Anterior cingulate cortex (tissue), 58 donors: Measurements from ENCODE around the gene FRY.
A peak's percentile ranks its signal among the peaks of the same experiment; 100 is the strongest.

Source experiments
- DNase-seq, 58 donors: peaks; one replicate each; lab custom pipeline; 2025; lab: John Stamatoyannopoulos, UW

The FRY gene

GRCh38 chr13:32121316-32121715 lies 89.7 kb downstream of the FRY start:
- DNase-seq, result no peak

GRCh38 chr13:32124743-32125142 lies 93.2 kb downstream of the FRY start:
- no peak for DNase-seq

DNA sequence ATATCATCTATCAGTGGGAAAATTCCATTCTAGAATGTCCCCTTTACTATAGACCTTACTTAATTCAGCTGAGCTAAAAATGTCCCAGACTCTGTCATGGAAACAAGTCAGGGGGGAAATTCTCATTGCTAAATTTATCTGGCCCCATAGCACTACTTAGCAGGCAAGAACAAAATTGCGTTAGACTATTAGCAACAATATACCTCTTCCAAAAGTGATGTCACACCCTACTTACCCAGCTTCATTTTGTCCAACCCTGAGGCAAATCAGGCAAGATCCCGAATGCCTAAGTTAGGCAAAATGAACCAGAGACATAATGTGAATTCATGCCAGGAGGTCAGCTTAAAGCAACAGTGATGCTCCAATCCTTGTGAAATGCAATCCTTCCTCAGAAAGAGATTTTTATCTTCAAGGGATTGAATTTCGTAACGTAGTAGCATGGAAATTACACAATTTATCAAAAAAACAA lies 93.7 kb downstream of the FRY start:
- no peak for DNase-seq

- no peak for DNase-seq
These were observed 94.2 kb downstream of the FRY start for GRCh38 chr13:32125751-32126150.

- no peak for DNase-seq
These were observed 94.7 kb downstream of the FRY start for GRCh38 chr13:32126278-32126677.

DNA sequence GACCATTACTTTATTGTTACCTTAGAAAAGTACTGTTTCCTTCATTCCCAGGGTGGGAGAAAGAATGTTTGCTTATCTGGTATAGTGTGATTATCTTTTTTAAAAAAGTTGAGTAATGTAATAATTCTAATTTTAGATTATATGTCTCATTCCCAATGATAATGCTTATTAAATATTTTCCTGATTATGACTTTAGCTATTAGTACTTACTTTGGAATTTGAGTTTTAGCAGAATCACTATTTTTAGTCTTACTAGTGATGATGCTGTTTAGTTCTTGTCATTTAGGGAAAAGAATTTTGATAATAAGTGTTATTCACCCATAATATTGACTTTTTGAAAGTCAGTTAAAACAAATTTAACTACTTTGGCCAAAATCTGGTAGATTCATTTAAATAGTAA lies 95.2 kb downstream of the FRY start:
- DNase-seq, result no peak

DNA sequence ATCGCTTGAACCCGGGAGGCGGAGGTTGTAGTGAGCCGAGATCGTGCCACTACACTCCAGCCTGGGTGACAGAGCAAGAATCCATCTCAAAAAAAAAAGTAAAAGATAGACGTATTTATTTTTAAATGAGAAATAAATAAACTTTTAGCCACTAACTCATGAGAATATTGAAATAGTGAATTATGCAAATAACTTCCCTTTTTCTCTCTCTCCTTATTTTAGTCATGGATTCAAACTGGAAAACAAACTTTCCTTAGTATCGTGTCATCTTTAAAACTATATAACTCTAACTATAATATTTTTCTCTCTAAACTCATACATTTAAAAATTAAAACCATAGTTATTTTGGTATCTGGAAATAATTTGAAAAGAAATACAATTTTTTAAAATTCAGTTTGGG lies 96.1 kb downstream of the FRY start:
- no peak for DNase-seq

DNA sequence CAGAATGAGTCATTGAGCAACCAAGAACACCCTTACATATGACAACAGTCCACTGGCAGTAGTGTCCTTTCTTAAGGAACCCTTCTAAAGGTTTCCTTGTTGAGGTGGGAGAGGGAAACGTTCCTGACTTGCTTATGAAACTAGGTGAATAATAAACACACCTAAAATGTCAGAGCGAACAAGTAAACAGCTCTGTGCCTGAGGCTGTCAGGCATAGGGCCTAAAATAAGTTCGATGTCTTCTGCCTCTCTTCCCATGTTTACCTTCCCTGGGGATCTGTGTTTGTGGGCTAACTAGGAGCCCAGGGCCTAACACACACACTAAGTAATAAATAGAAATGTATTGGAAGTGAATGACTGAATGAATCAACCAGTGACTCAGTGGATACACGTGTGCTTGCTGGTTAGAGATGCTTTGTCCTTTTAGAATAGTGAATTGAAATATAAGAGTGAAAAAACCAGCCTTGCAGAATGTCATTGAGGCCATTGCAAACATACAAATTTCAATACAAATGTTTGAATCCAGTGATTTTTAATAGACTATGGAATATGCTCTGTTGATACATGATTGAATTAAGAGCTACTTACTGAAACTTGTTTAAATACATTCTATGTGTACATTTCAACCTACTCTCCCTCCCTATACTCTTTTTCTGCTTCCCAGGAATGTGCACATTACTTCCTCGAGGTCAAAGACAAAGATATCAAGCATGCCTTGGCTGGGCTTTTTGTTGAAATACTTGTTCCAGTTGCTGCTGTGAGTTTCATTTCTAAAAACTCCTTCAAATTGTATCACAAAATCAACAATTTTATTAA lies 102.9 kb downstream of the FRY start:
- DNase-seq, result no peak

GRCh38 chr13:32135056-32135390 lies 103.4 kb downstream of the FRY start:
- DNase-seq, result no peak

- no peak for DNase-seq
These were observed 104.1 kb downstream of the FRY start for GRCh38 chr13:32135655-32136054.

DNA sequence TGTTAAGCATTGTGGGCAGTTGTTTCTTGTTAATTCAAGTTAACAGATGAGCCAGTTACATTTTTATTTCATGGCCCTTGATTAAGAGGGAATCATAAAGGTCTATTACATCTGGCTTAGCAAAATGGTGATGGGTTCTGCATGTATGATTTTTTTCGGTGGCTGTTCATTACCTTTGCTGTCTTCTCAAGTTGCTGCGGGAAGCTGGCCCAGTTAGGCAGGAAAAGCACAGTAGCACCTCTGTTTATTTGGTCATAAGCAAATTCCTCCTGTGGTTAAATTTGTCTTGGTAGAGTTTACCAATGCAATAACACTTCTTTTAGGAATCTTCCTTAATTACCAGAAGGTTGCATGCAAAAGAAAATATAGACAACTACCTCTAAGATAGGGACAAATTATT lies 104.5 kb downstream of the FRY start:
- DNase-seq, result no peak

DNA sequence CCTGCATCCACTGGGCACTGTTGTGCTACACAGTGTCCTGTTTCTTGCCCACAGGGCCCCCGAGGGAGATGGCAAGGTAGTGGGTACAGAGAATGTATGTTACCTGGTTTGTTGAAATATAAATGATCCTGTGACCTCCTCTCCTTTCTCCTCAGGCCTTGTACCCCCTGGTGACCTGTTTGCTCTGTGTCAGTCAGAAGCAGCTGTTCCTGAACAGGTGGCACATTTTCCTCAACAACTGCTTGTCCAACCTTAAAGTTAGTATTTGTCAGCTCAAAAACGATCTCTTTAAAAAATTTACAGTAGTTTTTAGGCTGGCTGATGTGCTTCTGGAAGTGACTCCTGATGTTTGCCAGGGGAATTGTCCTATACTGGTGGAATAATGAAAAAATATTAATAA lies 105.1 kb downstream of the FRY start:
- no peak for DNase-seq

GRCh38 chr13:32139251-32139650 lies 107.7 kb downstream of the FRY start:
- no peak for DNase-seq

DNA sequence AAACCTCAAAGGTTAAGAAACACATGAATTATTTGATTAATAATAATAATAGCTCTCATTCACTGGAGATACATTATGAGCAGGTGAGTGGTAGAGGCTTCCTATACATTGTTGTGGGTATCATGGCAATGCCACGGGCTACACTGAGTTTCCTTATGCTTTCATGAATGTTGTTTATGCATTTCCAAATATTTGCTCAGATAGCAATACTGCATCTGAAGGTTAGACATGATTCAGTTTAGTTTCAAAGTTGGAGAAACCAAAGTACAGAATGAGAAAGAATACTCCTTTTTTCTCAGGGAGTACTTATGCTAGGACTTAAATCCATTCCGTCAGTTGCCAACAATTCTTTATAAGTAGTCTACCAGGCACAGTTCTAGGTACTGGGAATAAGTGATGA lies 108.5 kb downstream of the FRY start:
- no peak for DNase-seq

DNA sequence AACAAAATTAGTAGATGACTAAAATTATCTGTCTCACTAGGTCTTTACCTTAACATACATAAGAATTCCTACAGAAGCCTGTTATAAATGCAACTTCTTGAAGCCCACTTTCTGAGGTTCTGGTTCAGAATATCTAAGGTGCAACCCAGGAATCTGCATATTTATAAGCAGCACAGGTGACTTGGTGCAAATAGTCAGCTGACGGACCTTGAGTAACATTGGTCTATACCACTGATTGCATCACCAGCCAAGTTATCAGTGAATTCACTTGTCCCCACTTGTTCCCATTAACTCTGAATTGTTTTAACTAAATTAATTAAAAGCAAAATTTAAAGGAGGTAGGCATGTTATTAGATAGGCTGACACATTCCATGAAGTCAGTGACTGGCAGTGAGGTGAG lies 109.9 kb downstream of the FRY start:
- no peak for DNase-seq

DNA sequence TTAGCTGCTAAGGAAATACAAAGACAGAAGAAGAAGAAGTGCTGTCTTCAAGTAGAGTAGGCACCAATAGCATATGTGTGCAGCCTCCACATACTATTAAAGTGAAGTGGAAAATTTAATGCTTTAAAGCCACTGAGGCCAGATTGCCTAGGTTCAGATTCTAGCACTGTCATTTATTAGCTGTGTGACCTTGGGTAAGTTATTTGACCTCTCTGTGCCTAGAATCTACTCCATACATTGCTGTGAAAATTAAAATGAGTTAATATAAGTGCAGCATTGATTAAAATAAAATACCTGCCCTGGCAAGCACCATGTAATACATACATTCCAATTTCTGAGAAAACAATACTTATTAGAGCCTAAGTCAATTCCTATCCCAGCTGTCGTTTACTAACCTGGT lies 110.5 kb downstream of the FRY start:
- no peak for DNase-seq

DNA sequence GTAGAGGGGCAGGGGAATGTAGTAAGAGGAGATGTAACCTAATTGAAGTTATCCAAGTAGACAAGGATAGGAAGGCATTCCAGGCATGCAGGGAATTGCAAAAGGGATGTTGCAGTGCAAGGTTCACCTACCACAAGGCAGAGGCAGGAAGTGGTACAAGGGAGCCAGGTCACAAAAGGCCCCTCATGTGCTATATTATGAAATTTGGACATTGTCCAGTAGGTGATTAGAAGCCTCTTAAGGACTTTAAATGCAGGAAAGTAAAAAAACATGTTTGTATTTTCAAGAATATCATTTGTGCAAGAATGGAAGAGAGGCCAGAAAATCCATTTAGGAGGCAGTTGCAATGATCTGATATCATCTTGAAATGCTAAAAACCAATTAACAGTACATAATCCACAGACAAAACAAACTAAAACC lies 111.4 kb downstream of the FRY start:
- DNase-seq, result no peak

DNA sequence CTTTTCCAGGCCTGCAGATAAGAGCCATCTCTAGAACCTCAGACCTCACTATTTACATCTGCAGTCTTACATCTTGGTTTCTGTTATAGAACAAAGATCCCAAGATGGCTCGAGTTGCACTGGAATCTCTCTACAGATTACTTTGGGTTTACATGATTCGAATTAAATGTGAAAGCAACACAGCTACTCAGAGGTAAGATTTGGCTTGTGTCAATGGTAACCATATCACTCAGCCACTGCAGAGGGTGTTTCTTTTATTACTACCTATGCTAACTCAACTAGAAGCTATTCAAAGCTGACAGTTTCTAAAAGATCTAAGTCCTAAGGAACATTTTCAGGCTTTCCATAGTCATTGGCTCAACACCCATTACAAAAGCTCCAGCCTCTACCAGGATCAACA lies 115.6 kb downstream of the FRY start:
- DNase-seq, result no peak

DNA sequence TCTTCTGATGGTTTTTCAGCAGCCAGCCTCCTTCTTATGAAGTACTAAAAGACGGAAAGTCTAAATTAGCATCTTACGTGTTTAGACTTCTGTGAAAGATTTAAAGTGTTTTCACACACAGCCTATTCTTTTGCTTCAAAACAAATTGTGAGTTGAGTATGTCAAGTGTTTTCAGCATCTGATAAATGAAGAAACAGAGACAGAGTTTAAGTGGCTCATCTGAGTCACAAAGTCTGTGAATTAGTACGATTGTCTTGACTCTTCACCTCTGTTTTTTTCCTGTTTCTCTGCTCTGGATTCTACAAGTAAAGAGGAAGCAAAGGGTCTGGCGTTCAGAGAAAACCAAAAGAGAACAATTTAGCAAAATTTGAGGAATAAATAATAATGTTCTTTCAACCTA lies 116.4 kb downstream of the FRY start:
- DNase-seq, result no peak

DNA sequence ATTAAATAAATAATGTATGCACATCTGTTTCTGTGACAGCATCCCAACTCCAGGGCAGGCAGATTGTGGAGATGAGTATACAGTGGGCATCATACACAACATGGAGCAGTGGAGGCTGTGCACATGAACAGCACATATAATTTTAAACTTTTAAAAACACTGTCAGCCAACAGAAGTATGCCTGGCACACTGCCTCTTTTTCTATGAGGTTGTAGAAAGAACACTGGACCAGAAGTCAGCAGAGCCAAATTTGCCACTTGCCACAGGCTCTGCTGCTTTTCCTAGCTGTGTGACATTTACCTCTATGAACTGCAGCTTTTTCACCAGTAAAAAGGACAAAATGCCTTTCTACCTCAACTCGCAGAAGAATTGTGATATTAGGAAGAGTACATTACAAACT lies 118.7 kb downstream of the FRY start:
- DNase-seq, result no peak

DNA sequence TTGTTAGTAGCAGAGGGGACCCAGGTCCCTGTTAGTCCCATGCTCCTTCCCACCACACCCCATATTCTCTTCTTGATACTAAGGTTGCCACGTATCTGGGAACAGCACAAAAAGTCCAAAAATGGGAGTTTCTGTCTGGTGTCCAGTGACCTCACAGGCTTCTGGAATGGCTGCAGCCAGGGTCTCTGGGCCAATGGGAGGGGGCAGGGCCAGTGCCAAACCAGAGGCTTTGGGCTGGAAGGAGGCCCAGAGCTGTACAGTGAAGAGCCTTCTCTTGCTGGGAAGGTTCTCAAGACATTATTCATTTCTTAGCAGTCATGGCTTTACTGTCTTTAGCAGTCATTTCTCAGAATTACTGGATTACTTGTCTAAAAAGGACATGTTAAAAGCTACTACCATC lies 119.2 kb downstream of the FRY start:
- peak in 6 of 58 donors; percentile 1 to 44 (median 23) for DNase-seq

DNA sequence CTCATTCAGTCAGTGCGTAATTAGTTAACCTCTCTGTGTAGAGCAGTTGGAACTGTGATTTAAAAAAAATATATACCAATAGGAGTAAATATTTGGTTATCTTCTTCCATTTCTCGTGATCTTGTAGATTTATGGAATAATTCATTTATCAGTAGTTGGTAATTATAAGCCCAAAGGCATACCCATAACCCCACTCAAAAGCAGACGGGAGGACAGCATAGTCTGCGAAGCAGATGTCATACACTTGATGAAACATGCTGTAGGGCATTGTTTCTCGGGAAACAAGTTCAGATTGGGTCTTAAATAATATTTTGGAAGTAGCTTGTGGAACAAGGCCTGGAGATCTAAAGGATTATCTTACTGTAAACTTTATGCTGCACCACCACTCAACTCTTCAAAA lies 119.7 kb downstream of the FRY start:
- no peak for DNase-seq

DNA sequence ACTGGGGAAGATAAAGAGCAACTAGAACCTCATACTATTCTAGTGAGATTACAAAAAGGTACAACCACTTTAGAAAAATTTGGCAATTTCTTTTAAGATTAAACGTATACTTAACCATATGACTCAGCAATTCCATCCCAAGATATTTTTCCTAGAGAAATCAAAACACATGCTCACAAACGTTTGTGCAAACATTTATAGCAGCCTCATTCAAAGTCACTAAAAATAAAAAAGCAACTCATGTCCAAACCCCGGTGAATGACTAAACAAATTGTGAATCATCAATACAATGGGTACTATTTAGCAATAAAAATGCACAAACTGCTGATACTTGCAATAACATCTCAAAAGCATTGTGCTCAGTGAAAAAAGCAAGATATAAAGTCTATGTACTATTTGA lies 121.5 kb downstream of the FRY start:
- DNase-seq, result no peak
